Right lobe of liver (tissue), 4 donors: Measurements from ENCODE around the gene FOXP1.

ENCODE experiments used
- POLR2A ChIP-seq: fragments of 450-650 bp; IDR thresholded peaks from one replicate; pipeline ENCODE4 v1.6.1; 2017; ENCODE audit warnings: antibody characterized with exemption, mild to moderate bottlenecking
- TF ChIP-seq, protein P1 (sequence below), 4 donors: fragments of 200-600 bp in 3 of 4; fragments of 450-650 bp in 1 of 4; IDR thresholded peaks; one replicate each; pipeline versions ENCODE4 v1.5.1 to v1.8.0; 2016 to 2022; ENCODE audit warnings: antibody characterized with exemption in 4 of 4, mild to moderate bottlenecking in 2 of 4
- donor health status: DM: no; HTN: no; CAD: no.
- donor health status: DM: no; HTN: no; CAD: no.
- donor health status: DM: no; HTN: yes; CAD: no.

GRCh38 chr3:71010726-71011455 lies 572.6 kb downstream of the FOXP1 start:
- TF ChIP-seq, protein P1, sequence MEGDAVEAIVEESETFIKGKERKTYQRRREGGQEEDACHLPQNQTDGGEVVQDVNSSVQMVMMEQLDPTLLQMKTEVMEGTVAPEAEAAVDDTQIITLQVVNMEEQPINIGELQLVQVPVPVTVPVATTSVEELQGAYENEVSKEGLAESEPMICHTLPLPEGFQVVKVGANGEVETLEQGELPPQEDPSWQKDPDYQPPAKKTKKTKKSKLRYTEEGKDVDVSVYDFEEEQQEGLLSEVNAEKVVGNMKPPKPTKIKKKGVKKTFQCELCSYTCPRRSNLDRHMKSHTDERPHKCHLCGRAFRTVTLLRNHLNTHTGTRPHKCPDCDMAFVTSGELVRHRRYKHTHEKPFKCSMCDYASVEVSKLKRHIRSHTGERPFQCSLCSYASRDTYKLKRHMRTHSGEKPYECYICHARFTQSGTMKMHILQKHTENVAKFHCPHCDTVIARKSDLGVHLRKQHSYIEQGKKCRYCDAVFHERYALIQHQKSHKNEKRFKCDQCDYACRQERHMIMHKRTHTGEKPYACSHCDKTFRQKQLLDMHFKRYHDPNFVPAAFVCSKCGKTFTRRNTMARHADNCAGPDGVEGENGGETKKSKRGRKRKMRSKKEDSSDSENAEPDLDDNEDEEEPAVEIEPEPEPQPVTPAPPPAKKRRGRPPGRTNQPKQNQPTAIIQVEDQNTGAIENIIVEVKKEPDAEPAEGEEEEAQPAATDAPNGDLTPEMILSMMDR (IDR thresholded peaks at IDR 0.05), result no peak
- no peak for TF ChIP-seq POLR2A
